Measurements from ENCODE around the gene MED29. TPM values are rescaled to one million over a fixed set of nuclear protein-coding genes. Genes with fewer than 3 reads are reported as not detected.
A peak's percentile ranks its signal among the peaks of the same experiment; 100 is the strongest.

Gene MED29
- total RNA-seq, 1 donor from 2014 or later = 28.2 TPM

GRCh38 chr19:39424934-39425333 lies 33.8 kb downstream of the MED29 start:
- Histone ChIP-seq H2AFZ (replicated peaks) (no peak overlapping the region), H3K27me3 (no peaks in the 10 kb centered on the region), H3K36me3 (no peaks in the 10 kb centered on the region), H3K27ac (no peak overlapping the region), H3K4me3 (no peak overlapping the region), H3K4me1 (peaks cover 10% of the 10 kb centered on the region), H3F3A (ENCODE audit: low read depth) (peaks cover 30% of the 10 kb centered on the region), H3K9me3 (ENCODE audit: low read depth) (no peaks in the 10 kb centered on the region), H3K4me2 (no peak overlapping the region), H4K20me1 (ENCODE audit: low read depth) (peaks cover 10% of the 10 kb centered on the region), H3K9ac (no peak overlapping the region), H3K79me2 (ENCODE audit: low read depth) (no peaks in the 10 kb centered on the region)
- Mint-ChIP-seq H3K9me3 (no peaks in the 10 kb centered on the region), H3K27ac (no peak overlapping the region), H3K36me3 (peaks cover 24% of the 10 kb centered on the region), H3K4me3 (no peak overlapping the region), H3K4me1 (peaks cover 24% of the 10 kb centered on the region), H3K27me3 (ENCODE audit: insufficient read depth, low read depth) (peaks cover 4% of the 10 kb centered on the region)
- DNase-seq (ENCODE audit: low spot score) = no peak
- TF ChIP-seq EZH2phosphoT487 (IDR thresholded peaks at IDR 0.05) (no peak), CTCF (IDR thresholded peaks at IDR 0.05) (no peak), EZH2 (IDR thresholded peaks at IDR 0.05) (no peak)

GRCh38 chr19:39425744-39426143 lies 34.6 kb downstream of the MED29 start:
- H3K27ac Mint-ChIP-seq = peak overlapping the region; percentile 8
- H3K27me3 Mint-ChIP-seq (ENCODE audit: insufficient read depth, low read depth) = peaks cover 4% of the 10 kb centered on the region
- H3K4me3 ChIP-seq = no peak overlapping the region
- no peaks in the 10 kb centered on the region for H3K9me3 Mint-ChIP-seq
- H3K4me1 Mint-ChIP-seq = peaks cover 24% of the 10 kb centered on the region
- peaks cover 10% of the 10 kb centered on the region for H3K4me1 ChIP-seq
- H3K27ac ChIP-seq = no peak overlapping the region
- H2AFZ ChIP-seq (replicated peaks) = no peak overlapping the region
- peaks cover 21% of the 10 kb centered on the region for H3K36me3 Mint-ChIP-seq
- H3K27me3 ChIP-seq = no peaks in the 10 kb centered on the region
- no peaks in the 10 kb centered on the region for H3K79me2 ChIP-seq (ENCODE audit: low read depth)
- TF ChIP-seq CTCF (IDR thresholded peaks at IDR 0.05) = no peak
- TF ChIP-seq EZH2phosphoT487 (IDR thresholded peaks at IDR 0.05) = no peak
- TF ChIP-seq EZH2 (IDR thresholded peaks at IDR 0.05) = no peak
- no peak overlapping the region for H3K9ac ChIP-seq
- DNase-seq (ENCODE audit: low spot score) = no peak
- H3K36me3 ChIP-seq = no peaks in the 10 kb centered on the region
- H4K20me1 ChIP-seq (ENCODE audit: low read depth) = peaks cover 10% of the 10 kb centered on the region
- H3F3A ChIP-seq (ENCODE audit: low read depth) = peaks cover 34% of the 10 kb centered on the region
- H3K9me3 ChIP-seq (ENCODE audit: low read depth) = no peaks in the 10 kb centered on the region
- no peak overlapping the region for H3K4me2 ChIP-seq
- H3K4me3 Mint-ChIP-seq = no peak overlapping the region

GRCh38 chr19:39426170-39426569 lies 35.0 kb downstream of the MED29 start:
- no peak overlapping the region for H3K4me2 ChIP-seq
- Mint-ChIP-seq H3K27ac (peak overlapping the region; percentile 8), H3K4me3 (peak overlapping the region; percentile 28), H3K9me3 (no peaks in the 10 kb centered on the region), H3K4me1 (peaks cover 24% of the 10 kb centered on the region), H3K27me3 (ENCODE audit: insufficient read depth, low read depth) (peaks cover 4% of the 10 kb centered on the region), H3K36me3 (peaks cover 21% of the 10 kb centered on the region)
- no peak overlapping the region for H2AFZ ChIP-seq (replicated peaks)
- DNase-seq (ENCODE audit: low spot score) = no peak
- peak overlapping the region; percentile 42 for H3K27ac ChIP-seq
- H3K27me3 ChIP-seq = no peaks in the 10 kb centered on the region
- no peaks in the 10 kb centered on the region for H3K9me3 ChIP-seq (ENCODE audit: low read depth)
- no peaks in the 10 kb centered on the region for H3K36me3 ChIP-seq
- H3K9ac ChIP-seq = no peak overlapping the region
- H3K4me1 ChIP-seq = peaks cover 10% of the 10 kb centered on the region
- H4K20me1 ChIP-seq (ENCODE audit: low read depth) = peaks cover 10% of the 10 kb centered on the region
- TF ChIP-seq CTCF (IDR thresholded peaks at IDR 0.05) (no peak), EZH2 (IDR thresholded peaks at IDR 0.05) (no peak), EZH2phosphoT487 (IDR thresholded peaks at IDR 0.05) (no peak)
- H3K79me2 ChIP-seq (ENCODE audit: low read depth) = no peaks in the 10 kb centered on the region
- H3K4me3 ChIP-seq = no peak overlapping the region
- H3F3A ChIP-seq (ENCODE audit: low read depth) = peaks cover 38% of the 10 kb centered on the region
